Endothelial cell of umbilical vein (primary cell): ENCODE data around the gene EPAS1. TPM values are rescaled to one million over a fixed set of nuclear protein-coding genes. Genes with fewer than 3 reads are reported as not detected.

ENCODE experiments used
- BruUV-seq: library from RNA; stranded (reverse); fragments of 400-500 nt; replicated peaks from 2 replicates; lab custom pipeline; 2021; lab: Mats Ljungman, UMichigan
- CTCF ChIA-PET: fragments of 300-600, 350-600 bp; sonication (Branson Sonifier 250); formaldehyde crosslinking; loops from one replicate; lab custom pipeline; 2021; ENCODE audit warnings: antibody characterized with exemption, inconsistent platforms; lab: Charles Lee
- POLR2A ChIA-PET: fragments of 300-600, 350-600 bp; sonication (Branson Sonifier 250); formaldehyde crosslinking; loops from one replicate; lab custom pipeline; 2021; ENCODE audit warnings: antibody characterized with exemption, inconsistent platforms; lab: Charles Lee
- DNase-seq: peaks from one replicate; pipeline ENCODE4 v3.0.0-alpha.2; 2011; ENCODE audit warnings: low read depth, low spot score
- FAIRE-seq: peaks from 2 replicates; lab custom pipeline; 2011; peaks lifted over from hg19 to GRCh38; lab: Jason Lieb, UNC
- H2AFZ ChIP-seq: 2 replicates; pipeline ENCODE4 v1.6.0; 2012; ENCODE audit warnings: low read depth, low read length, control low read depth, inconsistent platforms
- H3K27ac ChIP-seq: 2 replicates; pipeline ENCODE4 v1.5.1; 2011; ENCODE audit warnings: low read depth, mild to moderate bottlenecking, control low read depth, low read length, moderate library complexity; ENCODE audit not compliant: insufficient read depth
- H3K27me3 ChIP-seq, 2 experiments: 2 replicates each; pipeline versions ENCODE4 v1.6.0 to v1.6.1; 2011; ENCODE audit warnings: low read length in 2 of 2, mixed read lengths in 1 of 2; ENCODE audit not compliant: control insufficient read depth in 2 of 2, insufficient read depth in 2 of 2
- H3K36me3 ChIP-seq, 2 experiments: 2 replicates in 1 of 2; 3 replicates in 1 of 2; pipeline ENCODE4 v1.5.1; 2011; ENCODE audit warnings: low read length in 2 of 2, mild to moderate bottlenecking in 1 of 2, moderate library complexity in 1 of 2; ENCODE audit not compliant: control insufficient read depth in 2 of 2, insufficient read depth in 2 of 2; ENCODE audit errors: extremely low read depth in 1 of 2
- H3K4me1 ChIP-seq: 3 replicates; pipeline ENCODE4 v1.5.1; 2011; ENCODE audit warnings: mild to moderate bottlenecking, low read length; ENCODE audit not compliant: control insufficient read depth, insufficient read depth; ENCODE audit errors: extremely low read depth
- H3K4me2 ChIP-seq: 2 replicates; pipeline ENCODE4 v1.6.1; 2011; ENCODE audit warnings: low read length, control low read depth, mixed read lengths; ENCODE audit not compliant: insufficient read depth
- H3K4me3 ChIP-seq, 3 experiments: fragments of 200-600 bp in 1 of 3; sonication (generic), shearing (Covaris generic) in 1 of 3; replicated peaks in 1 of 3; 2 replicates each; pipeline ENCODE4 v1.5.1; 2011 to 2016; ENCODE audit warnings: control low read depth in 3 of 3, low read length in 3 of 3, mild to moderate bottlenecking in 2 of 3, inconsistent platforms in 1 of 3, low read depth in 1 of 3, moderate library complexity in 1 of 3; ENCODE audit not compliant: insufficient read depth in 1 of 3
- H3K79me2 ChIP-seq: 2 replicates; pipeline ENCODE4 v1.6.0; 2012; ENCODE audit warnings: low read length, inconsistent platforms; ENCODE audit not compliant: control insufficient read depth, insufficient read depth
- H3K9ac ChIP-seq: replicated peaks from 2 replicates; pipeline ENCODE3; 2011; ENCODE audit warnings: low read length, control low read depth; ENCODE audit not compliant: insufficient read depth; ENCODE audit errors: extremely low read depth
- H3K9me1 ChIP-seq: replicated peaks from 3 replicates; pipeline ENCODE4 v1.6.0; 2011; ENCODE audit warnings: mild to moderate bottlenecking, low read length; ENCODE audit not compliant: control insufficient read depth, insufficient read depth; ENCODE audit errors: extremely low read depth
- H3K9me3 ChIP-seq: replicated peaks from 2 replicates; pipeline ENCODE4 v1.5.1; 2012; ENCODE audit warnings: low read length, inconsistent platforms; ENCODE audit not compliant: control insufficient read depth, insufficient read depth
- H4K20me1 ChIP-seq: replicated peaks from 2 replicates; pipeline ENCODE3; 2011; ENCODE audit warnings: mild to moderate bottlenecking, low read length; ENCODE audit not compliant: control insufficient read depth, insufficient read depth; ENCODE audit errors: extremely low read depth
- CTCF ChIP-seq, 2 donors: IDR thresholded peaks; 1 replicate in 1 of 2; 2 replicates in 1 of 2; pipeline ENCODE4 v1.5.1; 2011; ENCODE audit warnings: low read length in 2 of 2, mild to moderate bottlenecking in 2 of 2, moderate library complexity in 2 of 2, control low read depth in 1 of 2, inconsistent platforms in 1 of 2, low read depth in 1 of 2; ENCODE audit not compliant: insufficient read depth in 1 of 2; ENCODE audit errors: extremely low read depth in 1 of 2
- EZH2 ChIP-seq: IDR thresholded peaks from 2 replicates; pipeline ENCODE4 v1.6.1; 2012; ENCODE audit warnings: borderline replicate concordance, low read depth, mild to moderate bottlenecking, moderate library complexity, low read length, inconsistent platforms; ENCODE audit not compliant: severe bottlenecking
- FOS ChIP-seq: IDR thresholded peaks from 2 replicates; pipeline ENCODE4 v1.6.1; 2011; ENCODE audit warnings: mild to moderate bottlenecking, low read length, moderate library complexity, borderline replicate concordance; ENCODE audit not compliant: insufficient read depth
- GATA2 ChIP-seq: IDR thresholded peaks from 2 replicates; pipeline ENCODE4 v1.7.0; 2011; ENCODE audit warnings: low read depth, mild to moderate bottlenecking, moderate library complexity, mixed read lengths, low read length; ENCODE audit not compliant: insufficient read length, insufficient read depth
- JUN ChIP-seq: IDR thresholded peaks from 2 replicates; pipeline ENCODE4 v1.6.1; 2011; ENCODE audit warnings: borderline replicate concordance, low read depth; ENCODE audit not compliant: insufficient read length, insufficient read depth
- MAX ChIP-seq: IDR thresholded peaks from 2 replicates; pipeline ENCODE4 v1.6.1; 2011; ENCODE audit not compliant: insufficient read depth, insufficient read length
- MYC ChIP-seq: IDR thresholded peaks from one replicate; pipeline ENCODE4 v1.6.1; 2011; ENCODE audit warnings: mild to moderate bottlenecking, low read depth, low read length
- POLR2A ChIP-seq: IDR thresholded peaks from 2 replicates; pipeline ENCODE4 v1.6.1; 2012; ENCODE audit warnings: low read depth, mild to moderate bottlenecking, control low read depth, low read length
- POLR2AphosphoS5 ChIP-seq: IDR thresholded peaks from 2 replicates; pipeline ENCODE4 v1.6.1; 2012; ENCODE audit warnings: low read depth, mild to moderate bottlenecking, control low read depth, low read length, moderate library complexity; ENCODE audit not compliant: insufficient read depth
- dilution Hi-C: fragments of 300-500 bp; cut with MboI; formaldehyde crosslinking; loops from one replicate; pipeline ENCODE4 v1.15.0; 2019; ENCODE audit warnings: low sequenced_read_pairs; ENCODE audit not compliant: extremely low pct_ligation_motif_present
- intact Hi-C: fragments of 100-400 bp; cut with micrococcal nuclease; formaldehyde crosslinking; loops from one replicate; pipeline ENCODE4 v1.10.0; 2022
- polyA plus RNA-seq, 4 experiments: library from polyadenylated mRNA; depleted of rRNA in 3 of 4; stranded (reverse) in 3 of 4; unstranded in 1 of 4; fragments of >200 nt; gene quantifications; 2 replicates each; pipeline versions ENCODE4 v1.2.1 to v1.2.3, GENCODE V29; 2011 to 2012; ENCODE audit warnings: missing spikeins in 1 of 4
- total RNA-seq: library from RNA; stranded (reverse); gene quantifications from 2 replicates; pipeline ENCODE4 v1.2.3, GENCODE V29; 2021

Gene EPAS1
- total and polyA plus RNA-seq, 2 donors (not counting 3 experiments of a cell fraction or from before 2014, with no cell fraction given): 229 to 374 TPM

- Histone ChIP-seq H3K9me3 (no peaks in the 10 kb centered on the region), H3K4me2 (no peak overlapping the region), H3K27ac (no peak overlapping the region), H2AFZ (no peak overlapping the region), H3K9ac (no peak overlapping the region), H3K9me1 (no peaks in the 10 kb centered on the region), H3K79me2 (peaks cover 49% of the 10 kb centered on the region), H3K4me3 (no peak overlapping the region), H3K27me3 (no peaks in the 10 kb centered on the region), H4K20me1 (peaks cover 2% of the 10 kb centered on the region), H3K4me1 (peaks cover 7% of the 10 kb centered on the region), H3K36me3 (peaks cover 8 to 10% of the 10 kb centered on the region in 2 experiments)
- BruUV-seq: no TSS peak
- intact Hi-C loops: no loop called here
- FAIRE-seq: no peak
- CTCF ChIA-PET: interaction anchor here (0.7 to 0.9 kb wide), 4 partner anchors 8 to 313 kb away, joined by 3 to 4 read pairs (median 4); no protein-coding TSS in a partner anchor
- TF ChIP-seq GATA2 (no peak), MYC (no peak), FOS (no peak), JUN (no peak), POLR2A (no peak), POLR2AphosphoS5 (no peak), EZH2 (no peak), MAX (no peak), CTCF (IDR thresholded peaks at IDR 0.05; ENCODE audit: extremely low read depth in 1 of 2, insufficient read depth in 1 of 2, low read depth in 1 of 2, low read length in 2 of 2) (no peak)
- no peak for DNase-seq
- POLR2A ChIA-PET: interaction anchor here (0.9 kb wide), 1 partner anchor 46 kb away, joined by 3 read pairs; the partner anchor contains the start of gene EPAS1
- dilution Hi-C loops: no loop called here
These were observed 45.5 kb downstream of the EPAS1 start for GRCh38 chr2:46342566-46343315.
